GM18502 (cell line): ENCODE data around the gene PLCL1.

ENCODE experiments used
- ATAC-seq: cut with Tn5 transposase; IDR thresholded peaks from one replicate; pipeline ENCODE4 v1.9.1; 2021; ENCODE audit warnings: mild to moderate bottlenecking; ENCODE audit not compliant: unreplicated experiment, poor library complexity

Gene PLCL1

DNA sequence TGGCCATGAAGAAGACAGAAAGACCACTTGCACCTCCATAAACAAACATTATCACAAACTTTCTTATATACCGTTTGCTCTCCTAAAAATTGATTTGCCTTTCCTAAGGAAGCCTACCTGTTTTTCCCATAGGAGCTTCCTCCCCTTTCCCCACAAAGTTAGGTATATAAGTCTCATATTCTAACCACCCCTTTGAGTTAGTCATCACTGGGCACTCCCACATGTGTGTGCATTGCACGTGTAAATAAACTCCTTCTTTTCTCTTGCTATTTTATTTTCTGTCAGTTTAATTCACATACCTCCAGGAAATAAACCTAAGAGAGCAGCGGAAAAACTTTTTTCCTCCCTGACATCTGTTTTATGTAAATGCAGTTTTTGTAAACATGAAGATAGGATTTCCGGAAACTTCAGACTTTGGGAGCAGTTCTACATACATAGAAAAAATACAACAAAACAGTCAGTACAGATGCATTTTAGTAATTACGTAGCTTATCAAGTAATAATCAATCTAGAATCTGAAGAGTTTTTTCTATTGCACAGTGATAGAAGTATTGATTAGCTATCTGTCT is 46.6 kb downstream of the PLCL1 start:
- ATAC-seq: no peak

DNA sequence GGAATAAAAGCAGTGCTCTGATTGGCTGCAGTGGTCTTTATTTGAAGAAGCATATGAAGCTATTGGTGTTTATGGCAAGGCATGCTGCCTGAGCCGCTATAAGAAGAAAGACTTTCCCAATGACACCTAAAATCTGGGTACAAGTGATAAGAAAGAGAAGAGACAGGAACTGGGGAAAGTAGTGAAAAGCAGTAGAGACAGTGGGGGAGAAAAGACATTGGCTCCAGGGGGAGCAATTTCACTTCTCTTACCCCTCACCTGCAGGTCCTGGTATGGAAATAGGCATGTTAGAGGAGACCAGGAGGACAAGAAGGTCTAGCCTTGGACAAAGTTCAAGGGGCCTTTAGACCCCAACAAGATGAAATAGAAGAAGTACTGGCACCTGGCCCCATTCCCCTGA is 47.1 kb downstream of the PLCL1 start:
- no peak for ATAC-seq

DNA sequence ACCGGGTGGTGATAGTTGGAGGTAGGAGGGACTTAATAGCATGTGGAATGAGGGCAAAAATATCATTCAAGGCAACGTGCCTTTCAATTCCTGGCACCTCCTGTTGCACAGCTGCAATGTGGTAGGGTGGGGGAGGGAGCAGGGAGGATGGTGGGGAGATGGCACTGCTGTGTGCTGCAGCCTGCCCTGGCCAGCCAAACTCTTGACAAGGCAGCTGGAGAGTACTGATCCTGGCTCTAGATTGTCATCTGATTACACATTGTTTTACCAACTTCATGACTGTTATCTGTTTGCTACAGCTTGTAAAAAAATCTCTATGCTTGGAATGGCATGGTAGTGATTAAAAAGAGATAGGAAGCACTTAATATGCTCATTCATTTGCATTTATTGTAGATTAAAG is 47.7 kb downstream of the PLCL1 start:
- ATAC-seq: no peak

DNA sequence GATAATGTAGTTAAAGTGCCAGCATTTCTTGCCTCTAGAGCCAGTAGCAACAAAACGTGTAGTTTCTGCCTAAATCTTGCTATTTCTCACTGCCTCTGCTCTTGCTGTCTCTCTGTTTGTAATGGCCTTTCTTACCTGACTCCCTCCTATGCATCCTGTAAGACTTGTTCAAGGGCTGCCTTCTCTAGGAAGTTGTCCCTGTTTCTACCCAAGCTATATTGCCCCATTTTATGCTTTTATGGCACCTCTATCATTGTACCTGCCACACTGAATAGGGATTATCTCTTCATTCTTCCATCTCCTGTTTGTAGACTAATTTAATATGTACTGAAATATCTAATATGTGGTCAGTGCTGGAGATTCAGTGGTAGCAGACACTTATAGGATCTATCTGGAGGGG is 49.2 kb downstream of the PLCL1 start:
- ATAC-seq: no peak

DNA sequence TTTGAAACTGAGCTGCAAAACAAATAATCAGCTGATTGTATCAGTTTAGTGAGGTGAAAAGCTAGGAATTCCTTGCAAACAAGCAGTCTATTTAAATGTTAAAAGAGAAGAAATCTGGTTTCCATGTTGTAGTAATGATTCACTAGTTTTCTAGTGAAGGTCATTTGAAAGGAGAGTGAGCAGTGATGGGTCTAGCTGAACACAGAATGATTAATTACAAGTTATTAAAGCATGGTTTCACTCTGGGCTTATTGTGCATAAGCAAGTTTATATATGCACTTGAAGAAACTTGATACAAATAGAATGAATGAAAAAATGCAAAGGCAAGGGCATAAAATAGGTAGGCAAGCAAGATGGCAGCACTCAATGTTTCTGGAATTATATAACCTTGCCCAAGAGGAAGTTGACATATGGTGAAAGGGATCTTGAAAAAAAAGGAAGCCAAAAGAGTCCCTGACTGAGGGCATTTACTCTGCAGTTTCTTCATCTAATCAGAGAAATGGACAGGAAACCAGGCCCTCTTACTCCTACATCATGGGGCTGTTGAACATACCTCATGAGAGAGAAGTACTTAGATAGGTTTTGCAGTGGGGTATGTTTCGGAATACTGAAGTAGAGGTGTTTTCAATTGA is 53.2 kb downstream of the PLCL1 start:
- ATAC-seq: no peak

DNA sequence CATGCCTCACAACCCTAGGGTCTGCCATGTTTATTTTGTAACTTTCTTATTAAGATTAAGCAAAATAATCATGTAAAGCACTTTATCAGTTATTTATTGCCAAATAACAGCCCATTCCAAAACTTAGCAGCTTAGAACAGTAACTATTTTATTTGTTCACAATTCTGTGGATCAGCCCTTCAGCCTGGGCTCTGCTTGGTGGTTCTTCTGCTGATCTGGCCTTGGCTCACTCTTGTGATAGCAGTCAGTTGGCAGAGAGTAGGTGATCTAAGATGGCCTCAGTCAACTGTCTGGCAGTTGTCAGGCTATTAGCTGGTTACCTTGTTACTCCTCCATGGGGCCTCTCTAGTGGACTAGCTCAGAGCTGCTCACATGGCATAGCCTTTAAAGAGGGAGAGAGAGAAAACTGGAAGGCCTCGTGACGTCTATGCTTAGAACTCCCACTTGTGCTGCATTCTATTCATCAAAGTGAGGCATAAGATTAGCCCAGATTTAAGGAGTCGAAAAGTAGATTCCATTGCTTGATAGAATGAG is 54.3 kb downstream of the PLCL1 start:
- no peak for ATAC-seq

DNA sequence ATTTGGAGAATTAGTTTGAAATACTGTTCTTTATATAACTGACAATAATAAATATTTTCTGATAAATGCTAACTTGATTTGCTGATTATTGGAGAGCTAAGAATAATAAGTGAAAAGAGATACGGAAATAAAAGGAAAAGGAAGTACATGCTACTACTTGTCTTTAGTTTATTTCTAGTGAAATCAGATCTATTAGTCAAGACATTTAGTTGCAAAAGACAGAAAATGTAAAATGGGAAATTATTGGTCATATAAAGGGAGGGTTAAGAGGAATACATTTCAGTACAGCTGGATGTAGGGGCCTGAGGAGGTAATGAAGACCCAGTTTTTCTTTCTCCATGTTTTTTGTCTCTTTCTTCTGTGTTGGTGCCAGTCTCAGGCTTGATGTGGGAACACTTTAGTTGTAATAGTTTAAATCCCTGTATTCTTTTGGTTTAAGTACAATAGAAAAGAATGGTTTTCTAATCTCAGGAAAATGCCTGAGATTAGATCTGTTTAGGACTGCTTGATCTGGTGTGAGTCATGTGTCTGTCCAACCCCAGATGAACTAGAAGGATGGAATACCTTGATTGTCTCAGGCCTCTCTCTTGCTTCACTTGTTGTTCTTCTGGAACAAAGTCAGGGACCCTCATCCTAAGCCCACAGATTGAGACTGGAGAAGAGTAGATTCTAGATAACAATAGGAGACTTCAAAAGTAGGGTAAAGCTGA is 58.0 kb downstream of the PLCL1 start:
- no peak for ATAC-seq

DNA sequence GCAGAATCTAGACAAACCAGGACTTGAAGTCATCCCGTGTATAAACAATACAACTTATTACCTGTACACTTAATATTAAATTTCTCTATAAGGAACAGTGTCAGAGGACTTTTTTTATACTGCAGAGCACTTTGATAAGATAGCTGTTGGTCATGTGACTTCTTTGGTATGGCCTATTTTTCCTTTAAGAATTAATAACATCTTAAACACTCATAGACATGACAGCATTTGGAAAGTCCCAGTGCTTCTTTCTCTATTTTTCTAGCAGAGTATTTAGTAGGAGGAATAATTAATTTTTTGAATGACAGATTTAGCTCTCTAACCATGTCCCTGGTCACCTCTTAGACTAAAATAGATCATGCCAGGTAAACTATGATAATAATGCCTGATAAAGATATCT is 59.4 kb downstream of the PLCL1 start:
- ATAC-seq: no peak

DNA sequence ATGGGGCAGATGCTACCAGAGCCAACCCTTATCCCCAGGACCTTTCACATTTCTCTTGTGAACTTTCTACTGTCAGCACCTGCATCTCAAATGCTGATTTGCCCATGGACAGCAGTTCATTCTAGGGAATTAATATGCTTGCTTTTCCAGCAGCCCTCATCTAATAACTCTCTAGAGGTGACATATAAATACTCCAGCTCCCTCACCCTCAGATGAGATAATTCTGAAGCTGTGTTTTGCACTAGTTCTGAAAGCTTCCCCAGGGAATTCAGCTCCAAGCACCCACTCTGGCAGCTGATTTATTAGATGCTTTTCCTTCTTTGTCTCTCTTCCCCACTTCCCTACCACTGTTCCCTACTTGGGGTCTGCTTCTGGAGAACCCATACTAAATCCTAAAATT is 62.1 kb downstream of the PLCL1 start:
- no peak for ATAC-seq

DNA sequence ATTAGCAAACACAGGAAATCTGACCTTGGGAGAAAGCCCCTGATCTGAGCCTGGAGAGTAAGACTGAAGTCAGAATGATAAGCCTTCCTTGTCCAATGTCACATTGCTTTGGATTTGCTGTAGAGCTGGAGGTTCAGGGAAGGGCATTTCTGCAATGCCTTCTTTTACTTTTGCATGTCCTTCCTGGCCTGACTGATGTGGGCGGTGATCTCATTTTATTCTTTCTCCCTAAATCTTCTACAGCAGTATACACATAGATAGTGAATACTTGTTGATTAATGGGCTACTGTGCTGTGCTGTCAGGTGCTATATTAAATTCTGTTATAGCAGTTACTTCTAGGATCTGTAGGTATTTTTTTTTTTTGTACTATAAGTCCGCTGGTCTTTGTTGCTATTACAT is 62.6 kb downstream of the PLCL1 start:
- no peak for ATAC-seq

DNA sequence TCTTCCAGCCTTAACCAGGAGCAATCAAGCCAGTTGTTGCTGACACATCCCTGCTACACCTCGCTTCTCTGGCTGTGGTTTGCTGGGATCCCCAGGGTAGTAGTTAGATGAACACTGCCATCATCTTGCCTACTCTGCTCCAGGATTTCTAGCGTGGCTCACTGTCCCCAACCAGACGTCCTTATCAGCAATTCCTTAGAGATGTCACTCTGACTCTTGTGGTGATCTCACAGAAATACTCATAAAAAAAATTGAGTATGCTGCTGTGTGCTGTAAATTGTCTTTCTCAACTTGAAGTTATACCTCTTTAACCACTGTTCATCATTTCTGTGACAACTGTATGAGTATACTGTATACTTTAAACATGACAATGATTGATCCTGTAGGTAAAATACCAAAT is 63.2 kb downstream of the PLCL1 start:
- no peak for ATAC-seq

DNA sequence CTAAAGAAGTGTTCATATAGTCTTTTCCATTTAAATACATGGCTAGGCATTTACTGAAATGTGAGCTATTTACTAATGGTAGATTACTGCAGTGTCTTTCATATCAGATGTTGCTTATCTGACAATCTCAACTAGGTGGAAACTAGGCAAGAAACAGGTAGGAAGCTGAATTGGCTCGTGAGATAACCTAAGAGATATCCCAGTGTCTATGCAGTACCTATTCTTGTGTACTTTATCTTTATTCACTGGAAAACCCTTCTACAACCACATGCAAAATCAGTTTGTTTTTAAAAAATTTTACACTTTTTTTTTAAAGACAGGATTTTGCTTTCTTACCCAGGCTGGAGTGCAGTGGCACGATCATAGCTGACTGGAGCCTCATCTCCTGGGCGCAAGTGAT is 63.8 kb downstream of the PLCL1 start:
- ATAC-seq: no peak

DNA sequence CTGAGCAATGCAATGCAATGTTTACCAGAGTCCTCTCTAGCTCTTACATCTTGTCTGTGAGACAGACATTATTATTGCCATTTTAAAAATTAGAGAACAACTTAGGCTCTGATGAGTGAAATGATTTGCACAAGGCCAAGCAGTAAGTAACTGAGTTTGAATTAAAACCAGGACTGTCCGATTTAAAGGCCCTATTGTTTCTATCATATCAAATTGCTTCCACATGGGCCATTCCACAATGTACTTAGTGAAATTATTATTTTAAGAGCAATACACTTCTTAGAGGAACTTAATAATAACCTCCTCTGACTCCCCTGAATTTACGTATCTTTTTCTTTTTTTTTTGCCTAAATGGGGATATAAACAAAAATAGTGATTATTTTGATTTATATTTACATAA is 64.6 kb downstream of the PLCL1 start:
- no peak for ATAC-seq

DNA sequence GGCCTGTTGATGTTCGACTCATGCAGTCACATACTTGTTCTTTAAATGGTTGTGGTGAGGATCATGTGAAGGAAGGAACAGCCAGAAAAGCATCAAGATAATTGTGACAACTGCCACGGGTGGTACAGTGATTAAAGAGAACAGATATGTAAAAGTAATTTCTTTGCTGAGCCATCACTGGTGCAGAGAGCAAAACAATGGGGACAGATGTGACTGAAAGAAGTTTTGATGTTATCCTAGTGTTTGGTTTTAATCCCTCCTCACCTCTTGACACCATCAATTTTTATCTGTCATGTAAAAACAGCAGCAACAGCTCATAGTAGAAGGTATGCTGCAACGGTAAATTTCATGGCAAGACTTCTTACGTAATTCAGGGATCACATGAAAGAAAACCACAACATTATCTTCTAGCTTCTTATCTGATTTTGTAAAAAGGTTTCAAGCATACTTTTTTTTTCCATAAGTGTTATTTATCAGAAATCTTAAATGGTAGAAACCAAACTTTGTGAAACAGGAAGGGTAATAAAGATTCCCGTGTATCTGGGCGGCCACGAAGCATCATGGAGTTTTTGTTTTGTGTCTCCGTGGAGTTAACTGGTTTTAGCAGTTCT is 65.2 kb downstream of the PLCL1 start:
- ATAC-seq: no peak

DNA sequence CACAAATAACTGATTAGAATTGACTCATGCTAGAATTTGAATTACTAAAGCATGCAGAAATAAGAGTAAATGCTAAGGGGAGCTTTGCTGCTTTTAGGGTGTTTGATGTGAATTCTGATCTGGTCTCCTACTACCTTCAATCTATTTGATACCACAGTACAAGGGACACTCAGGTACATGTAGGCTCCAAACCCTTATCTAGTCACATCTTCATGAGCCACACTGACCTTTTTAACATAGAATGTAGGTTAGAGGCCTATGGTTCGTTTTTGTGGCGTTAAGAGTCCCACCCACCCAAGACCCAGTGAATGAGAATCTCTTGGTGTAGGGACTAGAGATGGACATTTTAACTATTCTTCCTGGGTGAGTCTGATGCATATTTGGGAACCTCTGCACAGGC is 65.7 kb downstream of the PLCL1 start:
- ATAC-seq: no peak

DNA sequence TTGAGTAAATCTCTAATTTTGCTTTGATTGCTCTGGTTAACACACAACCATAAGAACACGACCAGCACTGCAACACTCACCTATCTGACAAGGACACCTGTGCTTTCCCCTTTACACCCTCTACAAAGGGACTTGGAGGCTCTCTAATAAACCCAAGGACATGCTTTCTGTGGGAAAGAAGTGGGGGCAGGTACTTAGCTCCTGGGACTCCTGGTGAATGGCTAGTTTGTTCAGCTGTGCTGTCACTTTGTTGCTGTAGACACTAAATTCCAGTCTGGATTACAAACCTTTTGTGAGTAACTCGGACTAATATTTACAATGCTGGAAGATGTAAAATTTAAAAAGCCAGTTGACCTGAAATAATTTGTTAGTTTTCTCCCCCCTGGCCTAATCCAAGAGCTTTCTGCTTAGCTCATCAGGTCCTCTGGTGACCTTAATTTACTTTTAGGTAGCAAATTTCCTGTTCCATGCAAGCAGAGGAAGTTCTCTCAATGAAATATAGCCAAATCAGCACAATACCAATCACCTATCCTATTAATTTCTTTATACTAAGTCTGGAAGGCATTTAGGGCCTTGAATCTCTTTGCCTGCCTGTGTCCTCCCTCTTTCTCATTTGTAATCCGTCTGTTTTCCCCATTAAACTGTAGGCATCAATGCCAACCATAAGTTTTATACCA is 67.5 kb downstream of the PLCL1 start:
- no peak for ATAC-seq

DNA sequence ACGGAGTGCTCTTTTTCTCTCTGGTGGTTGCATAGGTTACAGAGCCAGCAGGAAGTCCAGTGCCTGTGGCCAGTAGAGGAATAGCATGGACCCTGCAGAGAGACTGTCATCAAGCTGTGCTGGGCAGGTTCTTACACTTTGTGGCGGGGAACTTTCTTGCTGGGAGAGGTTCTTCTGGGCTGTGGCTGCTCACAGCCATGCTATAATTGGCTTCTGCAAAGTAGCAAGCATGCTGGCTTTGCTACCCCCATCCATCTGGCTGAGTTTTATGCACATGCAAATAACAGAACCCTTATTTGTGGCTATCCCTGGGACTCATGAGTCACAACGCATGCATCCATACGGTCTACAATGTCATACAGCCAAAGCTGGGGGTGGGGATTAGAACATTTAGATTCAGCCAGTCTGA is 68.9 kb downstream of the PLCL1 start:
- no peak for ATAC-seq

DNA sequence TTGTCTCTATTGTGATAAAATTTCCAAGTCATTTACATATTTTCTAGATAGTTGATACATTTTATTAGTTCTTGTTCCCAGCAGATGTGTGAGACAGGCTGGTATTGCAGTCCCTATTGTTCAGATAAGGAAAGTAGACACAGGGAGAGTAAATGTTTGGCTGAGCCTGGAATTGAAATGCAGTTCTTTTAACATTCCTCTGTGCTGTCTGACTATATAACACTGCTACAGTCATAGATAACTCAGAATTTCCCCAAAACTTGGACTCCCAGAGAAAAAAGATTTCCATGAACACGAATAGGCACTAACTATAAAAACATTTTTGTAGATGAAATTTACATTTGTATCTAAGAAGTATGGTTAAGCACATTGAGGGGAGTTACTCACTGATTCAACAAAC is 71.4 kb downstream of the PLCL1 start:
- ATAC-seq: no peak

DNA sequence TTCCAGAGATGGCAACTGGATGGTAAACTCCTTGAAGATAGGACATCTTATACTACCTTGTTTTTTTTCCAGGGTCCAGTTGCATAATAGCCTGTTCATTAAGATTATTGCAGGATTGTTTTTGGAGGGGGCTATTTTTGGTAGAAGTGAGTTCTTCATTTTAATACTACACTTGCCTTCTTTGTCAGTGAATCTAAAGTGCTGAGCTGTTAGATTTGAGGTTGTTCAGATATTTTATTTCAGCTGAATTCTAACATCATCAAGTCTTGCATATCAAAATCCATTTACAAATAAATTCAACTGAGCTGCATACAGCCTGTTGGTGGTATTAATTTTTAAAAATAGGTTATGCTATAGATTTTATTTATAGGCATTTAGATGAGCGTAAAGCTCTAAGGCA is 72.1 kb downstream of the PLCL1 start:
- ATAC-seq: no peak

DNA sequence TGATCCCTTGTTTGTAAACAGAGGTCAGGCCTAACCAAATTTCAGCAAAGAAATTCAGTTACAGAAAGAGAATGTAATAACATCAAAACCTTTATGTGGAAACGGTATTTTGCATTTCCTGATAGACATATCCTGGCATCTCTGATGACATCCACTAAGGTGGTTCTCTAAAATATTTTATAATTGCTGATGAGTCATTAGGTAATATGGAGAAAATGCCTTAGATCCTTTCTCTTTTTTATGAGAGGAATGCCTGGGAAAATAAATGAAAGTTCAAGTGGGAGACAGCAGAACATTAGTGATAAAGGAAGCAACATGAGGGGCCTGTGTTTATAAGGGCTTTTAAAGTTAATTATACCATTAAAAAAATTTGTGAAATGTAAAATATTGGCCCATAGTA is 72.6 kb downstream of the PLCL1 start:
- ATAC-seq: no peak

DNA sequence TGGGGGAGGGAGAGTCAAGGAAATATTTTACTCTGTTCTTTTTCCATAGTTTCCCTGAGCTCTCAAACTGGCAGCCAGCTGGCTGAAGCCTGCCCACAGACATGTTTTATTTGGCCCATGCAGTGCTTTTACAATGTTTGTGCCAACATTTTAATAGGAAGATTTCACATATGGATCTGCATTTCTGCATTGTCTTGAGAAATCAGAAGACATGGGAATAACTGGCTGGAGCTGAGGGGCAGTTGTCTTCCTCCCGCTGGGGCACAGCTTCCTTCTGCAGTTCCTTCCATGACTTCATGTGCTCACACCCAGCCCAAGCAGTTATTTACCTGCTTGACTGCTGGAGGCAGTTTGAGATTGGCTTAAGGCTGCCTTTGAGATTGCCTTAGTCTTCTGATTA is 74.4 kb downstream of the PLCL1 start:
- no peak for ATAC-seq
